Measurements from ENCODE around the gene VIL1. TPM values are rescaled to one million over a fixed set of nuclear protein-coding genes. Genes with fewer than 3 reads are reported as not detected.
A peak's percentile ranks its signal among the peaks of the same experiment; 100 is the strongest.

VIL1 gene
- total and polyA plus RNA-seq, 2 of the 8 experiments (the other 6 are each of a cell fraction or from before 2014, with no cell fraction given) = 6.2 to 7.0 TPM

DNA sequence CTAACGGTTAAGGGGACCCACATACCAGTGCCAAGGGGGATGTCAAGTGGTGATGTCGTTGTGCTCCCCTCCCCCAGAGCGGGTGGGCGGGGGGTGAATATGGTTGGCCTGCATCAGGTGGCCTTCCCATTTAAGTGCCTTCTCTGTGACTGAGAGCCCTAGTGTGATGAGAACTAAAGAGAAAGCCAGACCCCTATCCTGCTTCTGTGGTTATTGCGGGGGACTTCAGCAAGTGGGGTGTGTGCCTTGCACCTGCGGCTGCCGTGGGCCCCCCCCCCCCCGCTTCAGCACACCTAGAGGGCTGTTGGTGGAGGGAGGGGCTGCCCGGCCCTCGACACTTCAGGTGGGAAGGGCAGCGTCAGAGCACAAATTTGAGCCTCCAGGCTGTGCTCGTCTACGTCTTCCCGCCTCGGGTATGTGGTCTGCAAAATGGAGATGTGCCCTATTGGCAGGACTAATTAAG, 13.1 kb upstream of the VIL1 start:
- Histone ChIP-seq H3K79me1 (ENCODE audit: low read depth, low read length) (no peaks in the 10 kb centered on the region), H3K23me2 (ENCODE audit: low read depth, low read length) (peaks cover 3% of the 10 kb centered on the region), H3K4me1 (replicated peaks in 1 of 4; ENCODE audit: control insufficient read depth in 3 of 4, insufficient read depth in 4 of 4, low read length in 3 of 4) (peaks cover 12 to 28% (median 24%) of the 10 kb centered on the region in 4 experiments), H4K20me1 (replicated peaks in 1 of 2; ENCODE audit: control insufficient read depth in 1 of 2, insufficient read depth in 2 of 2, low read length in 2 of 2) (peaks cover 0 to 2% of the 10 kb centered on the region in 2 experiments), H2BK15ac (ENCODE audit: low read length) (no peak overlapping the region), H4K8ac (ENCODE audit: extremely low read depth, insufficient read depth, low read length) (peak overlapping the region; percentile 47; the same call in 1 of the 2 replicates), H3K36me3 (ENCODE audit: control insufficient read depth in 2 of 4, insufficient read depth in 4 of 4, low read length in 3 of 4) (peaks cover 0 to 11% (median 4%) of the 10 kb centered on the region in 4 experiments; a peak in 2 of 8 replicates), H4K5ac (ENCODE audit: insufficient read length, low read depth, low read length) (peak overlapping the region; percentile 97), H2AFZ (ENCODE audit: low read length) (peak overlapping the region; percentile 91; the same call in 1 of the 2 replicates), H3K18ac (ENCODE audit: extremely low read depth, low read length) (peak overlapping the region; percentile 100), H3K14ac (ENCODE audit: insufficient read length) (no peak overlapping the region), H4K91ac (replicated peaks; ENCODE audit: insufficient read length, low read length) (peak overlapping the region; percentile 83), H3K9me3 (ENCODE audit: insufficient read depth in 2 of 2, low read depth in 1 of 2, low read length in 1 of 2) (no peaks in the 10 kb centered on the region), H2BK12ac (ENCODE audit: low read depth, low read length) (no peak overlapping the region), H3K4ac (replicated peaks; ENCODE audit: insufficient read length, low read depth, low read length) (peak overlapping the region; percentile 76), H2BK20ac (ENCODE audit: low read length) (0 out of 2 replicates have a peak overlapping the region, but pooled peaks have one; percentile 61), H3K79me2 (ENCODE audit: control insufficient read depth in 1 of 2, insufficient read depth in 2 of 2, low read length in 2 of 2) (no peaks in the 10 kb centered on the region), H3K27me3 (replicated peaks in 1 of 4; ENCODE audit: control insufficient read depth in 3 of 4, extremely low read depth in 1 of 4, insufficient read depth in 3 of 4, low read length in 3 of 4) (no peaks in the 10 kb centered on the region), H2BK120ac (replicated peaks; ENCODE audit: low read depth, low read length) (no peak overlapping the region), H2BK5ac (ENCODE audit: low read depth, low read length) (peak overlapping the region; percentile 93; the same call in 1 of the 2 replicates), H3K27ac (ENCODE audit: low read depth, low read length) (peak overlapping the region; percentile 82; the same call in 1 of the 2 replicates), H3K56ac (replicated peaks; ENCODE audit: insufficient read length, low read depth, low read length) (peak overlapping the region; percentile 82), H3K9ac (replicated peaks in 1 of 4; ENCODE audit: extremely low read depth in 1 of 4, low read depth in 3 of 4, low read length in 3 of 4) (peak overlapping the region in 2 of 4 experiments; percentile 31 to 49; a peak in 3 of 7 replicates), H3K4me2 (ENCODE audit: insufficient read depth in 1 of 2, low read depth in 2 of 2, low read length in 2 of 2) (peak overlapping the region; percentile 88 to 98), H3K4me3 (ENCODE audit: extremely low read depth in 1 of 4, insufficient read depth in 2 of 4, low read depth in 3 of 4, low read length in 4 of 4) (peak overlapping the region; percentile 45 to 75 (median 62)), H3K23ac (ENCODE audit: insufficient read length) (no peak overlapping the region), H2AK5ac (ENCODE audit: low read depth, low read length) (no peak overlapping the region)
- no peak for DNase-seq (ENCODE audit: low read depth in 1 of 2, low spot score in 2 of 2)
- no peak for FAIRE-seq
- WGBS, 2 experiments (ENCODE audit: extremely low coverage in 1 of 2, insufficient coverage in 1 of 2, insufficient read length in 1 of 2, insufficient replicate concordance in 2 of 2, low coverage in 1 of 2, low lambda C conversion rate in 2 of 2, missing lambda C conversion rate in 1 of 2) = 1% methylated on average over 11 of the region's 15 CpGs; no CpG with 5 or more reads in 1 of the 2 experiments
- ChIA-PET POLR2A (ENCODE audit: partially characterized antibody) (interaction anchor here (0.7 to 5.5 kb wide), 9 partner anchors 10 to 135 kb away, joined by 3 to 35 read pairs (median 4); partner anchors contain the start of genes AAMP, PNKD and VIL1), CTCF (ENCODE audit: partially characterized antibody) (interaction anchor here (0.6 to 3.6 kb wide), 15 partner anchors 9 to 242 kb away, joined by 3 to 13 read pairs (median 3); no protein-coding TSS in a partner anchor)
- no peak for TF ChIP-seq JUND (IDR thresholded peaks at IDR 0.05; ENCODE audit: low read length)
- 0 out of 2 replicates have a peak, but pooled peaks have one; percentile 6 for TF ChIP-seq YY1 (IDR thresholded peaks at IDR 0.05; ENCODE audit: low read depth, low read length)
- TF ChIP-seq TEAD4 (IDR thresholded peaks at IDR 0.05; ENCODE audit: low read depth, low read length) = no peak
- peak; percentile 31; the same call in 1 of the 2 replicates for TF ChIP-seq RBBP5 (IDR thresholded peaks at IDR 0.05; ENCODE audit: borderline replicate concordance, low read depth, low read length)
- no peak; a peak in 1 of 3 replicates for TF ChIP-seq POLR2A (IDR thresholded peaks at IDR 0.05; ENCODE audit: control extremely low read depth in 1 of 2, low read depth in 2 of 2, low read length in 2 of 2)
- TF ChIP-seq, protein P1, sequence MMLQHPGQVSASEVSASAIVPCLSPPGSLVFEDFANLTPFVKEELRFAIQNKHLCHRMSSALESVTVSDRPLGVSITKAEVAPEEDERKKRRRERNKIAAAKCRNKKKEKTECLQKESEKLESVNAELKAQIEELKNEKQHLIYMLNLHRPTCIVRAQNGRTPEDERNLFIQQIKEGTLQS (IDR thresholded peaks at IDR 0.05; ENCODE audit: insufficient read depth, low read depth, low read length) = no peak
- TF ChIP-seq SRF (IDR thresholded peaks at IDR 0.05; ENCODE audit: low read depth, low read length) = no peak
- TF ChIP-seq, protein P2, sequence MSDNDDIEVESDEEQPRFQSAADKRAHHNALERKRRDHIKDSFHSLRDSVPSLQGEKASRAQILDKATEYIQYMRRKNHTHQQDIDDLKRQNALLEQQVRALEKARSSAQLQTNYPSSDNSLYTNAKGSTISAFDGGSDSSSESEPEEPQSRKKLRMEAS (IDR thresholded peaks at IDR 0.05) = 0 out of 2 replicates have a peak, but pooled peaks have one; percentile 20
- 0 out of 2 replicates have a peak, but pooled peaks have one; percentile 6 for TF ChIP-seq CREB1 (IDR thresholded peaks at IDR 0.05)
- TF ChIP-seq NRF1 (IDR thresholded peaks at IDR 0.05; ENCODE audit: low read depth, low read length) = no peak
- no peak for TF ChIP-seq SUZ12 (IDR thresholded peaks at IDR 0.05; ENCODE audit: low read length)
- no peak for TF ChIP-seq SIN3A (conservative IDR thresholded peaks at IDR 0.05 in 1 of 2, IDR thresholded peaks at IDR 0.05 in 1 of 2; ENCODE audit: low read depth in 1 of 2, low read length in 2 of 2)
